SKM-1 treated with dmso at 0.1 percent for 144 hours (cell line): ENCODE measurements around the gene WFIKKN2.
"Not testable (repeated sequence)": the region's sequence is repeated elsewhere in the genome, so short reads cannot be mapped to it uniquely, and the experiment has no call there.

ENCODE experiments used
- DNase-seq: peaks from one replicate; lab custom pipeline; 2025; ENCODE audit not compliant: unreplicated experiment; lab: John Stamatoyannopoulos, UW

The WFIKKN2 gene

DNA sequence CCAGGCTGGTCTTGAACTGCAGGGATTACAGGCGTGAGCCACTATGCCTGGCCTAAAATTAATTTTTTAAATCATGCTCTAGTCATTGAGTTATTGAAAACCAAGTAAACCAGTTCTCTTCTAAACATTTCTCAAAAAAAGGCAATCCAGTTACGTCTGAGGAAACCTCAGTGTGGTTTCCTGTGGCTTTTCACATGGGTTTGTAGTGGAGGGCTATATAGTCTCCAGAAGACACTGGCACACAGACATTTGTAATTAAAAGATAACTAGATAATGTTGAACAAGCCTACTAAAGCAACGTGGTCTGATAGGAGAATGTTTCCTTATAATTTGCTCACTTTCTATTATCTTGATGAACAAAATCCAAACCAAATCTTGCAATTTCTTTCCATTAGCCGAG lies 36.0 kb downstream of the WFIKKN2 start:
- DNase-seq, result no peak

GRCh38 chr17:50871898-50872297 lies 36.5 kb downstream of the WFIKKN2 start:
- DNase-seq, result no peak

- no peak for DNase-seq
These were observed 37.5 kb downstream of the WFIKKN2 start for GRCh38 chr17:50872710-50873424.

DNA sequence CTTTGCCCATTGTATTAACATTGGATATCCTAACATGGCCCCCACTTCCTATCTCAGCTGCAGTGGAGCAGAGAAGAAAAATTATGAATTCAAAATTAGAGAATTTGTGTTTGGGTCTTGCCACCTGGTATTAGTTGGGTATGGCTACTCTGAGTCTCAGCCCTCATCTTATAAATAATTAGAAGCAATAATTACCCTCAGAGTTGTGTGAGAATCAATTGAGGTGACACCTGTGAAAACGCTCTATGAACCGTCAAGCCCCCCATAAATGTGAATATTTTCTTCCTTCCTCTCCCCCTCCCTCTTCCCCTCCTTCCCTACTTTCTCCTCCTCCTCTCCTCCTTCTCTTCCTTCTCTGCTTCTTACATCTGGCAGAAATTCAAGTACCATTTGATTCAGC lies 39.7 kb downstream of the WFIKKN2 start:
- DNase-seq, result no peak

DNA sequence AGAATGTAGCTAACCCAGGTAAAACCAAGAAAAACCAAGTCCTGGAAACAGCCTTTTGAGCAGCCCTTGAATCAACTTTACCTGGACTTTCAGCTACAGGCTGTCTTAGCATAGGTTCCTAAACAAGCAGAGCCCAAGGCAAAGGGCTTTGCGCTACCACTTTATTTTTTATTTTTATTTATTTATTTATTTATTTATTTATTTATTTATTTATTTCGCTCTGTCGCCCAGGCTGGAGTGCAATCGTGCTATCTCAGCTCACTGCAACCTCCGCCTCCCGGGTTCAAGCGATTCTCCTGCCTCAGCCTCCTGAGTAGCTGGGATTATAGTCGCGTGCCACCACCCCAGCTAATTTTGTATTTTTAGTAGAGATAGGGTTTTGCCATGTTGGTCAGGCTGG lies 41.7 kb downstream of the WFIKKN2 start:
- not testable (repeated sequence) for DNase-seq

DNA sequence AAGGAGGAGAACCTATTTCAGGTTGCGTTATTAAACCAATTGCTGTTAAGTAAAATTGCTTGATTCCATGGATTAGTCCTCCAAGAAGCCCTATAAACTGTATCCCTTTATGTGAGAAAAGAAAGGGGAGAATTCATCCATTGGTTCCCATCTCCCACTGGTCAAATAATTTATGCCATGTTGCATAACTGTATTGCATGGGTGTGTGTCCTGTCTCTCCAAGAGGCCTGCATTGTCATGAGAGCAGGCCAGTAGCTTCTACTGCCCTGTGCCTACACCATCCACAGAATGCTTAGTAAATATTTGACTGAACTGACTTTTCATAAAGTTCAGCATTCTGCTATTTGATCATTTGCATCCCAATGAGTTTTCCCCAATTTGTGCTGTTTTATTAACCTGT lies 42.5 kb downstream of the WFIKKN2 start:
- no peak for DNase-seq

GRCh38 chr17:50879086-50879485 lies 43.7 kb downstream of the WFIKKN2 start:
- no peak for DNase-seq

GRCh38 chr17:50881182-50881581 lies 45.8 kb downstream of the WFIKKN2 start:
- no peak for DNase-seq

DNA sequence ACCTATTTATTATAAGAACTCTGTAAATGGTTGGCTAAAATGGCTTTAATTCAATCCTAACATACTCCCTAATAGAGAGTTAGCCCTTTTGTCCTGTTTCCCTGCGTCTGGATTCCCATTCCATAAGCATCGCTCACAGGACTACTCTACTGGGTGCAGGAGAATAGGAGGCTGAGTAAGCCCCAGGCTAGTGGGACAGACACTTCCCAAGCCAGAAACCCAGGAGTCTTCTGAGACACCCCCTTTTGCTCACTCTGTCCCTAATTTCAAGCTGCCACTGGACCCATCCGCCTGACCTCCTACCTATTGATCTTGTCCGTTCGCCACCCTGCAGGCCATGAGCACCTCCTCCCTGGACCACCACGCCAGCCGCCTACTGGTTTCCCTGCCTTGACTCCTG lies 47.5 kb downstream of the WFIKKN2 start:
- DNase-seq, result no peak

DNA sequence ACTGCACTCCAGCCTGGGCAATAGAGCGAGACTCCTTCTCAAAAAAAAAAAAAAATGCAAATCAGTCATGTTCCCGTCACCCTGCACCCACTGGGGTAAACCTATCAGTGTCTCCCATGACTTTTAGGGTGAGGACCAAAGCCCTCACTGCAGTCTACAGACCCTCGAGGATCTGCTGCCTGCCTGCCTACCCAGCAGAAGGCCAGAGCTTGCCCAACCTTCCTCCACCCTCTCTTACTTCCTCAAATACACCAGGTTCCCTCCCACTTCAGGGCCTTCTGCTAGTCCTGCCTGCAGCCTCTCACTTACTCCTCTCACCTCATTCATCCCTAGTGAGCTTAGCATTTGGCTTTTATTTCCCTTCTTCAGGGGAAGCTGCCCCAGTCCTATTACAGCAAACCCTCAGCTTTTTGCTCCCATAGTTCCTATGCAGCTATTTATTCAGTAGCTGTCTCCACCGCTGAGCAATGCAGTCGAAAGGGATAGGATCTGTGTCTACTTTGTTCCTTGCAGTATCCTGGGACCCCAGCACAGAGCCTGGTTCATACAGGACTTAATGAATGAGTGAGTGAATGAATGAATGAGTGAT lies 48.6 kb downstream of the WFIKKN2 start:
- DNase-seq, result peak; percentile 89

- no peak for DNase-seq
These were observed 49.3 kb downstream of the WFIKKN2 start for GRCh38 chr17:50884439-50885311.

GRCh38 chr17:50887705-50888245 lies 52.4 kb downstream of the WFIKKN2 start:
- DNase-seq, result no peak

- DNase-seq, result no peak
These were observed 54.2 kb downstream of the WFIKKN2 start for GRCh38 chr17:50889528-50890118.

DNA sequence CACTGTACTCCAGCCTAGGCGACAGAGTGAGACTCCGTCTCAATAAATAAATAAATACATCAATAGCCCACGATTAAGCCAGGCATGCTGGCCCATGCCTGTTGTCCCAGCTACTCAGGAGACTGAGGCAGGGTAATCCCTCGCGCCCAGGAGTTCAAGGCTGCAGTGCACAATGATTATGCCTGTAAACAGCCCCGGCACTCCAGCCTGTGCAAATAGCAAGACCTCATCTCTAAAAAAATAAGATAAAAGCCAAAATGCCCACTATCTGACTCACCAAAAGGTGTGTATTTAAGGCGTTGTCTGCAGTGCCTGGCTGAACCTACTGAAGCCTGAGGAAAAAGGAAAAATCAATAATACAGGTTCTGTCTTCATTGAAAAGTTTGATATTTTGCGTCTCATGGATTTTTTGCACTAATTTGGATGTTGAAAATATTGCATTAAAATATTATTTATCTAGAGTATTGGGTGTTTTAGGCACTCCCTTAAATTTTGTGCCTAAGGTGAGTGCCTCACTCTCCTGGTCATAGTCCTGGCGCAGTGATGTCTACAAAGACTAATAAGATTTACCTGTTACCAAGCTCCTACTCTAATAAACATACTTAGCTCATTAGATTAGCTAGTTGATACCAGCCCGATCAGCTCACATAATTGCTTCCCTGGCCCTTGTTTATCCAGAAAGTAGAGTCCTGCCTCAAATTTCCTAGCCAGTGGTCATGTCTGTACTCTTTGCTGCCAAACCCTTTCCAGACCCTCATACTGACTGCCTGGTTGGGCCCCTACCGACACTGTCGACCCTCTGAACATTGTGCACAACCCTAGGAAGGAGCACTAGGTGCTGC lies 55.5 kb downstream of the WFIKKN2 start:
- DNase-seq, result no peak

- no peak for DNase-seq
These were observed 56.2 kb downstream of the WFIKKN2 start for GRCh38 chr17:50891577-50891989.
